Renal pelvis (tissue), 4 donors: ENCODE data around the gene WNT4. TPM values are rescaled to one million over a fixed set of nuclear protein-coding genes. Genes with fewer than 3 reads are reported as not detected.

Experiments
- DNase-seq: peaks from one replicate; pipeline ENCODE4 v3.0.0-alpha.2; 2013
- polyA plus RNA-seq, 3 donors: library from polyadenylated mRNA; unstranded; fragments of 120-200 nt; gene quantifications; one replicate each; pipeline ENCODE4 v1.2.1, GENCODE V29; 2013; ENCODE audit not compliant: insufficient read length in 3 of 3

The WNT4 gene
- polyA plus RNA-seq, 3 donors = 6.0 to 8.7 (median 7.6) TPM

GRCh38 chr1:22133247-22133930 lies 9.5 kb downstream of the WNT4 start:
- DNase-seq = no peak

DNA sequence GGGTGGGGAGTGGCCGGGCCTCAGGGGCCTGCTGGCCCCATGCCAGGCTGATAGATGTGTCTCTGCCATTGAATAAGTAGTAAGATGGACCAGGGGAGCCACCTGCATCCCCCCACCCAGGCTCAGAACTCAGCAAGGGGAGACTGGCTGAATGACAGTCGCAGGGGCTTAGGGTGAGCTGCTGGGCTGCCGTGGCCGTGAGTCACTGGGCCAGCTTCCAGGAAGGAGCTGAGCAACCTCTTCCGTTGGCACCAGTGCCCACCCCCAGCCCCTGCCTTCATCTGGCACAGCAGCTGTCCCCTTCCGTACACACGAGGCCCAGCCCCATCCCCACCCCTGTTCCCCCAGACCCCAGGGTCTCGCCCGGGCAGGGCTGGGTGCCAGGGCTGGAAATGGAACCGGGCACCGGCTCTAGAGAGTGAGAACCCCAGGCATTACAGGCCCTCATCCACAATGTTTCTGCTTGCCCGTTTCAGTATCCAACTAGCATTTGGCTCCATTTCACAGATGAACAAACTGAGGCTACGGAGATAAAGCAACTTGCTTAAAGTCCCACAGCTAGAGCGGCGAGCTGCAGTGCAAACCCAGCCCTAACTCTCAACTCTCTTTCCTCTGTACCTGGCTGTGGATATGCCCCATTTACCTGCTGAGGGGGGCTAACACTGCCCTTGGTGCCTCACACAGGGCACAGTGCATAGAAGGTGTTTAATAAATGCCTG lies 10.2 kb downstream of the WNT4 start:
- no peak for DNase-seq

DNA sequence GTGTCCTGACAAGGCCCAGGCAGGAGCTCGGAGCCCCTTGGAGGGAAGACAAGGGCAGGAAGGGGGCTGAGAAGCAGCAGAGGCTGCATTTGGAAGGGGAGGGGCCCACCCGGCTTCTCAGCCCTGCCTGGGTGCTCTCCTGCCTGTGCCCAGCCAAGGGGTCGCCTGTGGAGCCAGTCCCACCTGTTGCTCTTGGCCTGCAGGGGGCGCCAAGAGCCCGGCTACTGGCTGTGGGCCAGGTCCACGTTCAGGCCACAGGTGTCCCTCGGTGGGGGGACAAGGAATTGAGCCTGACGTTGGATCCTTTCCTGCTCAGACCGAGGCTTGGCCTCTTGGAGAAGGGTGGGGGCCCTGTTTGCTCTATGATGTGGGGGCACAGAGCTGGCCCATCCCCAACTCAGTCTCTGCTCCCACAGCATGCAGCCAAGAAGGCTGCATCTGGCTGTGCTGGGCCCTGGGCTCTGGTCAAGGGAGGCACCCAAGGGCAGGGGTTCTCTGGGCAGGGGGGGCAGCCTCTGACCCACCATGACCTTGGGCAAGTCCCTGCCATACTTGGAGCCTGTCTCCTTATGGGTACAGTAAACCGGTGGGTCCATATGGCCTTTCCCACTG lies 10.9 kb downstream of the WNT4 start:
- DNase-seq = no peak

DNA sequence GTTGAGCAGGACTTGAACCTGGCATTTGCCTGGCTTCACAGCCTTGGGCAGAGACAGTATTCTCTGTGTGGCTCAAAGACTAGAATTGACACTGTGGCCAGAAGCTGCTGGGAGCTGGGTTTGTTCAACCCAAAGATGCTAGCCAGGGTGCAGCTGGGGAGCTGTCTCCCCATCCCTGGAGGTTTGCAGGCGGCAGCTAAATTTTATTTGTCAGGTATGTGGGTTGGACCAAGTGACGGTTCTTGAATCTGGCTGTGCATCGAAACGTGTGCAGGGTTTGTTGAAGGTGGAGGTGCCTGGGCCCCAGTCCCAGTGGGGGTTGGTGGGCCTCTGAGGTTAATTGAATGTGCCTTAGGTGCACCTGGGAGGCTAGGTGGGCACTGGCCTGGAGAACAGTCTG lies 11.8 kb downstream of the WNT4 start:
- DNase-seq = no peak

DNA sequence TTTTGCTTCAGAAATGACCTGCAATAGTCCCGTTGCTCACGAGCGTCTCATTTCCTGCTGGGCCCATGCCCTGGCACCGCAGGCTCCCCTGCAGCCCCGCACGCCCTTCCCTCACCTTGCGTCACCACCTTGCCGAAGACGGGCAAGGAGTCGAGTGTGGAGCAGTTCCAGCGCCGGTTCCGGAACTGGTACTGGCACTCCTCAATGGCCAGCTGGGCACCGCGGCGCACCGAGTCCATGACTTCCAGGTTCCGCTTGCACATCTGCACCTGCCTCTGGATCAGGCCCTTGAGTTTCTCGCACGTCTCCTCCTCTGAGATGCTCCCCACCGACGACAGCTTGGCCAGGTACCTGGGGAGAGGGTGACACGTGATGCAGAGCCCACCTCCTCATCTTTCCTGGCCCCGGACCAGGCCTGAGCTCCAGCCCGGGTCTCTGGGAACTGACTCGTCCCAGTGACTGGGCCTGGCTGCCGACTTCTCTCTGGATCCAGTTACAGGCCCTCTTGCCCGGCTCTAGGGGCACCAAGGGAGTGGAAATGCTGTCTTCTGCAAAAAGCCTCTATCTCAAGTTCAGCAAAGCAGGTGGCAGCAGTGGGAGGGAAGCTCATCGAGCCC lies 13.3 kb downstream of the WNT4 start:
- DNase-seq = no peak

DNA sequence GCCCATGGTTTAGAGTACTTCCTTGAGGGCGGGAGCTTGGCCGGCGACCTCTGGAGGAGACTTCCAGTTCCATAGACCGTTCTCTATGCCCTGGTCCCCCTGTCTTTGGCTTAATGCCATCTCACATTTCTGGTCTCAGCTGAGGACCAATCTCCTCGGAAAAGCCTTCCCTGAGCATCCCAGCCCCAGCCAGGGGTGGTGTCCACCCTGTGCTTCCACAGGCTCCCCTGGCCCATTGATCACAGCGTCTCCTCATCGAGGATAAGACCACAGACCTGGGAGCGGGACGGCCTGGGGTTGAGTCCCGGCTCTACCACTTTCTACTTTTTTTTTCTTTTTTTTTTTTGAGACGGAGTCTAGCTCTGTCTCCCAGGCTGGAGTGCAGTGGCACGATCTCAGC lies 14.5 kb downstream of the WNT4 start:
- no peak for DNase-seq

- no peak for DNase-seq
Measured at GRCh38 chr1:22127731-22128130, 15.2 kb downstream of the WNT4 start.

GRCh38 chr1:22127248-22127647 lies 15.6 kb downstream of the WNT4 start:
- no peak for DNase-seq

DNA sequence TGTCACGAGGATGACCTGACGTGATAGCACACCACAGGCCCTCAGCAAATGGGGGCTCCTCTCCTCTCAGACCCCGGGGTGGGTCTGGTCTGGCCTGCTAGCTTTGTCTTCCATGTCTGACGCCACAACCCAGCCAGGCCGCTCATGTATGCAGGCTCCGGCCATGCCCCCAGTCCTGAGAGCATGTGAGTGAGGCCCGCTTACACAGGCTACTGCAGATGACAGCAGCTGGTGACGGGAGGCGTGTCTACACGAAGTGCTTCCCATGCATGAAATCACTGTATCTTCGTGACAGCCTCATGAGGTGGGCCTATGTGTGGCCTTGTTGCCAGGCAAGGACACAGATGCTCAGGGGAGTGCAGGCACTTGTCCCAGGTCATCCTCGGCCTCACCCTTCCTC lies 16.4 kb downstream of the WNT4 start:
- DNase-seq = no peak

GRCh38 chr1:22124592-22125229 lies 18.2 kb downstream of the WNT4 start:
- DNase-seq = no peak

GRCh38 chr1:22123901-22124404 lies 18.9 kb downstream of the WNT4 start:
- no peak for DNase-seq

DNA sequence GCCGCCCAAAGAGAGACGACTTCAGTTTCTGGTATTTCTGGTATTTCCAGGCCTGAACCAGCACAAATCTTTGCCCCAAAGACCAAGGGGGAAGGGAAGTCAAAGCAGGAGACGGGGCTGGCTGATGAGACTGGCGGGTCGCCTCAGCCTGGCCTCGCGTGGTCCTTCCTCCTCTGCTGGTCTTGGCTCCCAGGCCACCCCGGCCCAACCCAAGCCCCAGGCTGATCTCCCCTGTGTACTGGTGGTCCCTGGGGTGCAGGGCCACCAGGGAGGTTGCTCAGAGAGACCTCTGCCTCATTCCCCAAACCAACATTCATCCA lies 19.9 kb downstream of the WNT4 start:
- no peak for DNase-seq

DNA sequence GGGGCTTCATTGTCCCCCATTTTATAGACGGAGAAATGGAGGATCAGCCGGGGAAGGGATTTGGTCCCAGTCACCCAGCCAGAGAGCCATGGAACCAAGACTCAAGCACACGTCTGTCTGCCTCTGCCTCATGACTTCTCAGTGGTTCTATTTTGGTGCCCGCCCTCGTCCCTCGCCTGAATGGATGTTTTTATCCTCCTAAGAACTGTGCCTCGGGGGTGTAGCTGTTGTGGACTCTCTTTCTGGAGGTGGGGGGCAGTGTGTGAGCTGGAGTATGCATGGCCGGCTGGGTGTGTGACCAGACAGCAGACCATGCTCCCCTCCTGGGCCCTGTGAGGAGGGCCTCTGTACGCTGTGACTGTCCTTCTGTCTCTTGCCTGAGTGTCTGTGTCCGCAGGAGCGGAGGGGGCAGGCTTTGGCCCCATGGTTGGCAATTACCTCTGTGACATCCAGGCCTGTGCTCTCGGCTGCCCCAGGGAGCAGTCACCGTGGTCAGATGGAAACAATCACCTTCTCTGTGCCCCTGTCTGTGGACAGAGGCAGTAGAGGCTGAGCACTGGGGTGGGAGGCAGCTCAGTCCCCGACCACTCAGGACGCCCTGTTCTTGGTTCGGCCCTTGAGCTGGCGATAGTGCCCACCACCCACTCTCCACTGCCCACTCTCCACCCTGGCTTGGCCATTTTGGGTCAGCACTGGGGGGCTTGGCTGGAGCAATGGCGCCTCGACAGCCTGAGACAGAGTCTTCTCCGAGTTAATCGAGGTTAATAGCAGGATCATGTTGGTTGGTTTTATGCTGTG lies 20.4 kb downstream of the WNT4 start:
- no peak for DNase-seq

DNA sequence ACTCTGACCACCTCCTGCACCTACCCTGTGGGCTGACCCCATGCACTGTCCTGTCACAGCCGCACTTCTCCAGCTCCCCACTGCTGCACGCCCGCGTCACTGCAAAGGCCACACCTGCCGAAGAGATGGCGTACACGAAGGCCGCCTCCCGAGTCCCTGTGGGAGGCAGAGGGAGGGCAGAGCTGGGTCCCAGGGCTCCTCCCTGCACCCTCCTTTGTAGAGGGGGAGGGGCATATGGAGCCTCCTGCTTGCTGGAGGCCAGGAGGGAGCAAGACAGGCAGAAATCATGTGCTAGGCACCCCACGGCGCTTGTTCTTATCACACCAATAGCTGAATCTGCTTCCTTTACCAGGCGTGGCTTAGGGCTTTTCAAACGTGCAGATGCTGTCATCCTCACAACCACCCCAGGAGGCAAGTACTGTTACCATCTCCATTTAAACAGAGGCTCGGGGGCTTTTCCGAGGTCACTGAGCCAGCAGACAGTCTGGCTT lies 21.4 kb downstream of the WNT4 start:
- no peak for DNase-seq

- DNase-seq = no peak
Measured at GRCh38 chr1:22120469-22120790, 22.5 kb downstream of the WNT4 start.

GRCh38 chr1:22119626-22120468 lies 23.1 kb downstream of the WNT4 start:
- DNase-seq = no peak

DNA sequence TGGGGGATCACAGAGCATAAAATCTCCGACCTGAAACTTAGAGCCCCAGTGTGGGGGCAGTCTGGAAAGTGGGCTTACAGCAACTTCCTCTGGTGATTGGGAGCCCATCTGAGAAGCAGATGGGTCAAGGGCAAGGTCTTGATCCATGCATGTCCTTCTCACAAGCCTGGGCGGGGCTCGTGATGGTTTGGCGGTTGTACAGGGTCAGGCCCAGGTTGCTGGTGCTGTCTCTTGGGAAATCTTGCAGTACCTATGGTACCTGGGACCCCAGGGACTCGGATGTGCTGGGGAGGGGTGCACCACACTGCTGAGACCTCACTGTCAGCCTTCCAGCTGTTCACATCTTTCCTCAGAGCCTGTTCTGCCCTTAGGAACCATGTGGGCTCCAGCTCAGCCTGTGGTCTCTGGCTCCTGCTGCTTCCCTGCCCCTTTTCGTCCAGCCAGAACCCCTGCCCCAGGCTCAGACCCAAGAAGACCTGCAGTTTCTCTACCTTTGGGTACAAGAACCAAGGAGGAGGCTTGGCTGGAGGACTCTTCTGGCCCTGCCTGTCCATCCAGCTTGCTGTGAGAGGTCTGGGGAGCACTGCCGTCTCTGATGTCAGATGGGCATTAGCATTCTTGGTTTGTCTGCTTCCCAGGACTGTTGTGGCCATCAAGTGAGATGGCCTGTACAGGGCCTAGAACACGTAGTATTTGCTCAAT lies 24.5 kb downstream of the WNT4 start:
- no peak for DNase-seq

- no peak for DNase-seq
Measured at GRCh38 chr1:22117851-22118250, 25.0 kb downstream of the WNT4 start.

DNA sequence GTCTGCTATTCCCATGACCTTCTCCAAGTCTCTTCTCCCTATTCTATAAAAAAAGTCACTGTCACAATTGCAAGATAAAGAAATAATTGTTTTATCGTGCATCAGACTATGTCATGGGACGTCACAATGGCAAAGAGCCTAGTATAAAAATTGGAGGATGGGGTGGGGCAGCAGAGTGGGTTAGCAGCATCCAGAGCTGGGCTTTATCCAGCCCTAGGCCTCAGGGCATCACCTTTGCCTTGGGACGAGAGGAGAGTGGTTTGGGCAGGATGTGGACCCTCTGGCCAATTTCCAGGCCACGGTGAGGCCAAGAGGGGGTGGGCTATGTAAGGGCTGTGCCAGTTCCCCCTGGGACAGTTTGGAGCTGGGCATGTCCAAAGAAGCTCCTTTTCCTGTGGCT lies 25.7 kb downstream of the WNT4 start:
- DNase-seq = no peak

DNA sequence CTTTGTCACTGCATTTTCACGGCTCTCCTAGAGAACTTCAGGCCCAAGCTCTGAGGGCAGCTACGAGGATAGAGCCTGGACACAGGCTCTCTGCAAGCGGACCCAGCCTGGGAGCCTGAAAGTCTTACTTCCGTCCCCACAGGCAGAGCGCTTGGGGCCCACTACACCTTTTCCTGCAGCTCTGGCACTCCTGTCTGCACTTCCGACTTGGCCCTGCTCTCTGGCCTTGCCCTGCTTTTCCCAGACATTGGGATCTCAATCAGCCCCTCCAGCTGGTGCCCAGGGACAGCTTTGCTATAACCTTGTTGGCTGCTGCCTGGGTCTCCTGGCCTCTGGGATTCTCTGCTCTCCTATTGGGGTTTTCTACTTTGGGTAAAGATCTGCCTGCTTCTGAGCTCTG lies 27.6 kb downstream of the WNT4 start:
- DNase-seq = no peak
